Measurements from ENCODE around the gene MMEL1. TPM values are rescaled to one million over a fixed set of nuclear protein-coding genes. Genes with fewer than 3 reads are reported as not detected.

Gene MMEL1
- total RNA-seq, 1 donor from 2014 or later: 4.0 TPM

- no peak for TF ChIP-seq CTCF (IDR thresholded peaks at IDR 0.05; ENCODE audit: partially characterized antibody, unreplicated experiment)
- peaks cover 2% of the 10 kb centered on the region for H3K27me3 Mint-ChIP-seq (ENCODE audit: unreplicated experiment)
Measured at GRCh38 chr1:2587860-2588571, 44.8 kb downstream of the MMEL1 start.

GRCh38 chr1:2587071-2587859 lies 45.6 kb downstream of the MMEL1 start:
- peaks cover 1% of the 10 kb centered on the region for H3K9me3 Mint-ChIP-seq (ENCODE audit: unreplicated experiment)
- H3K27me3 Mint-ChIP-seq (ENCODE audit: unreplicated experiment): peaks cover 2% of the 10 kb centered on the region
- H3K36me3 Mint-ChIP-seq (ENCODE audit: unreplicated experiment): no peaks in the 10 kb centered on the region
- DNase-seq: peak; percentile 53
- H3K4me3 Mint-ChIP-seq (ENCODE audit: unreplicated experiment): peak overlapping the region; percentile 67
- H3K4me1 Mint-ChIP-seq (ENCODE audit: low read depth, unreplicated experiment): peaks cover 16% of the 10 kb centered on the region
- no peak for TF ChIP-seq CTCF (IDR thresholded peaks at IDR 0.05; ENCODE audit: partially characterized antibody, unreplicated experiment)
- no peak overlapping the region for H3K27ac Mint-ChIP-seq (ENCODE audit: unreplicated experiment)

More at GRCh38 chr1:2587860-2588571, 44.8 kb downstream of the MMEL1 start:
- peaks cover 16% of the 10 kb centered on the region for H3K4me1 Mint-ChIP-seq (ENCODE audit: low read depth, unreplicated experiment)
- peak overlapping the region; percentile 34 for H3K4me3 Mint-ChIP-seq (ENCODE audit: unreplicated experiment)
- peak; percentile 13 for DNase-seq
- no peaks in the 10 kb centered on the region for H3K36me3 Mint-ChIP-seq (ENCODE audit: unreplicated experiment)
- peaks cover 1% of the 10 kb centered on the region for H3K9me3 Mint-ChIP-seq (ENCODE audit: unreplicated experiment)
- H3K27ac Mint-ChIP-seq (ENCODE audit: unreplicated experiment): no peak overlapping the region

GRCh38 chr1:2586154-2587070 lies 46.4 kb downstream of the MMEL1 start, which contains the start of gene PRXL2B:
TSS of gene PRXL2B (plus strand) at chr1:2586777. CDS start at chr1:2586886, 109 bp downstream.
- Mint-ChIP-seq H3K36me3 (ENCODE audit: unreplicated experiment) (no peaks in the 10 kb centered on the region), H3K4me3 (ENCODE audit: unreplicated experiment) (peak within 1 kb of the TSS; percentile 85), H3K9me3 (ENCODE audit: unreplicated experiment) (peaks cover 1% of the 10 kb centered on the region), H3K27me3 (ENCODE audit: unreplicated experiment) (peaks cover 2% of the 10 kb centered on the region), H3K4me1 (ENCODE audit: low read depth, unreplicated experiment) (peaks cover 18% of the 10 kb centered on the region), H3K27ac (ENCODE audit: unreplicated experiment) (peak within 1 kb of the TSS; percentile 88)
- TF ChIP-seq CTCF (IDR thresholded peaks at IDR 0.05; ENCODE audit: partially characterized antibody, unreplicated experiment): no peak
- DNase-seq: peak; percentile 99

- no peaks in the 10 kb centered on the region for H3K36me3 Mint-ChIP-seq (ENCODE audit: unreplicated experiment)
- TF ChIP-seq CTCF (IDR thresholded peaks at IDR 0.05; ENCODE audit: partially characterized antibody, unreplicated experiment): no peak
- H3K27me3 Mint-ChIP-seq (ENCODE audit: unreplicated experiment): peaks cover 2% of the 10 kb centered on the region
- peak overlapping the region; percentile 88 for H3K27ac Mint-ChIP-seq (ENCODE audit: unreplicated experiment)
- peaks cover 1% of the 10 kb centered on the region for H3K9me3 Mint-ChIP-seq (ENCODE audit: unreplicated experiment)
- DNase-seq: peak; percentile 55
- peak overlapping the region; percentile 85 for H3K4me3 Mint-ChIP-seq (ENCODE audit: unreplicated experiment)
- H3K4me1 Mint-ChIP-seq (ENCODE audit: low read depth, unreplicated experiment): peaks cover 19% of the 10 kb centered on the region
Measured at GRCh38 chr1:2585318-2586092, 47.3 kb downstream of the MMEL1 start.

Data from glutamatergic neuron (in vitro differentiated cells).